ENCODE data around the gene C18orf32.
"Not testable (repeated sequence)": the region's sequence is repeated elsewhere in the genome, so short reads cannot be mapped to it uniquely, and the experiment has no call there.

DNA sequence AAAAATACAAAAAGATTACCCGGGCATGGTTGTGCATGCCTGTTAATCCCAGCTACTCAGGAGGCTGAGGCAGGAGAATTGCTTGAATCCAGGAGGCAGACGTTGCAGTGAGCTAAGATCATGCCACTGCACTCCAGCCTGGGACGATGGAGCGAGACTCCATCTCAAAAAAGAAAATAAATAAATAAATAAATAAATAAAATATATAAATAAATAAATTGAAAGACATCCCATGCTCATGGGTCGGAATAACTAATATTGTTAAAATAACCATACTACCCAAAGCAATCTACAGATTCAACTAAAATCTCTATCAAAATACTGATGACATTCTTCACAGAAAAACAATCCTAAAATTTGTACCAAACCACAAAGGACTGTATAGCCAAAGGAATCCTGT, 19.4 kb upstream of the C18orf32 start:
- not testable (repeated sequence) for TF ChIP-seq CTCF (IDR thresholded peaks at IDR 0.05); POLR2A (IDR thresholded peaks at IDR 0.05; ENCODE audit: low read depth); POLR2AphosphoS5 (IDR thresholded peaks at IDR 0.05); EP300 (IDR thresholded peaks at IDR 0.05)

Measured in esophagus muscularis mucosa (tissue), 4 donors.